GM18508 (cell line): ENCODE data around the gene AK1.
"Not testable (repeated sequence)": the region's sequence is repeated elsewhere in the genome, so short reads cannot be mapped to it uniquely, and the experiment has no call there.

Experiments used
- ATAC-seq: cut with Tn5 transposase; IDR thresholded peaks from one replicate; pipeline ENCODE4 v1.9.1; 2021; ENCODE audit warnings: moderate number of reproducible peaks; ENCODE audit not compliant: insufficient read depth, unreplicated experiment

Gene AK1

GRCh38 chr9:127885508-127886281 lies 8.2 kb upstream of the AK1 start:
- ATAC-seq, result no peak

GRCh38 chr9:127884976-127885490 lies 7.6 kb upstream of the AK1 start:
- no peak for ATAC-seq

GRCh38 chr9:127884427-127884911 lies 7.0 kb upstream of the AK1 start:
- ATAC-seq, result no peak

- ATAC-seq, result no peak
These were observed 6.5 kb upstream of the AK1 start for GRCh38 chr9:127883959-127884358.

- not testable (repeated sequence) for ATAC-seq
These were observed 4.2 kb upstream of the AK1 start for GRCh38 chr9:127881715-127882114.

- ATAC-seq, result no peak
These were observed 2.7 kb upstream of the AK1 start for GRCh38 chr9:127880143-127880542.

GRCh38 chr9:127878652-127879390 lies 1.3 kb upstream of the AK1 start:
- ATAC-seq, result no peak

GRCh38 chr9:127878001-127878651 lies 651 bp upstream of the AK1 start:
- ATAC-seq, result no peak

- no peak for ATAC-seq
These were observed 512 bp downstream of the AK1 start for GRCh38 chr9:127876764-127877562.

- no peak for ATAC-seq
These were observed 1.3 kb downstream of the AK1 start for GRCh38 chr9:127876026-127876763.

- ATAC-seq, result no peak
These were observed 2.0 kb downstream of the AK1 start for GRCh38 chr9:127875306-127875966.

GRCh38 chr9:127874301-127875221 lies 2.9 kb downstream of the AK1 start:
- no peak for ATAC-seq

- no peak for ATAC-seq
These were observed 3.6 kb downstream of the AK1 start for GRCh38 chr9:127873886-127874285.

- no peak for ATAC-seq
These were observed 4.2 kb downstream of the AK1 start for GRCh38 chr9:127873223-127873691.

GRCh38 chr9:127872369-127873222 lies 4.9 kb downstream of the AK1 start:
- no peak for ATAC-seq

- ATAC-seq, result no peak
These were observed 5.9 kb downstream of the AK1 start for GRCh38 chr9:127871531-127871930.

GRCh38 chr9:127870887-127871286 lies 6.6 kb downstream of the AK1 start:
- ATAC-seq, result no peak
